Neuronal stem cell (in vitro differentiated cells): ENCODE results near the gene LINC01488.

ENCODE experiments used
- DNase-seq: peaks from one replicate; pipeline ENCODE4 v3.0.0-alpha.2; 2013; ENCODE audit warnings: low spot score
- H2AFZ ChIP-seq: one replicate; pipeline ENCODE4 v1.6.1; 2013; ENCODE audit warnings: mild to moderate bottlenecking, low read length, inconsistent platforms
- H2AK5ac ChIP-seq: 2 replicates; pipeline ENCODE4 v1.6.1; 2013; ENCODE audit warnings: low read depth, mild to moderate bottlenecking, inconsistent platforms, low read length, moderate library complexity, mixed read lengths
- H2BK120ac ChIP-seq: 2 replicates; pipeline ENCODE4 v1.6.1; 2013; ENCODE audit warnings: low read depth, mild to moderate bottlenecking, inconsistent platforms, low read length, moderate library complexity, mixed read lengths
- H2BK12ac ChIP-seq: one replicate; pipeline ENCODE4 v1.6.1; 2013; ENCODE audit warnings: low read length, inconsistent platforms
- H2BK15ac ChIP-seq: 2 replicates; pipeline ENCODE4 v1.6.1; 2013; ENCODE audit warnings: mild to moderate bottlenecking, low read length, inconsistent platforms, mixed read lengths
- H2BK5ac ChIP-seq: one replicate; pipeline ENCODE4 v1.6.1; 2013; ENCODE audit warnings: inconsistent platforms, mild to moderate bottlenecking, low read length, moderate library complexity
- H3K14ac ChIP-seq: one replicate; pipeline ENCODE4 v1.6.1; 2013; ENCODE audit warnings: low read length, inconsistent platforms
- H3K18ac ChIP-seq: 2 replicates; pipeline ENCODE4 v1.6.1; 2013; ENCODE audit warnings: low read length, inconsistent platforms
- H3K23ac ChIP-seq: 2 replicates; pipeline ENCODE4 v1.6.1; 2013; ENCODE audit warnings: low read depth, mild to moderate bottlenecking, mixed read lengths, low read length, inconsistent platforms; ENCODE audit not compliant: poor library complexity
- H3K27ac ChIP-seq: replicated peaks from 3 replicates; pipeline ENCODE4 v1.5.1; 2013; ENCODE audit warnings: low read length, inconsistent platforms
- H3K27me3 ChIP-seq, 3 experiments: 2 replicates each; pipeline ENCODE4 v1.6.1; 2013; ENCODE audit warnings: low read length in 3 of 3, mild to moderate bottlenecking in 2 of 3, inconsistent platforms in 1 of 3, low read depth in 1 of 3, mixed read lengths in 1 of 3, moderate library complexity in 1 of 3; ENCODE audit not compliant: control insufficient read depth in 3 of 3, insufficient read depth in 3 of 3
- H3K36me3 ChIP-seq, 2 donors: replicated peaks in 1 of 2; 2 replicates each; pipeline ENCODE4 v1.6.1; 2013; ENCODE audit warnings: low read length in 2 of 2; ENCODE audit not compliant: control insufficient read depth in 2 of 2, insufficient read depth in 2 of 2
- H3K4ac ChIP-seq: 2 replicates; pipeline ENCODE4 v1.6.1; 2013; ENCODE audit warnings: inconsistent platforms, mild to moderate bottlenecking, low read length, moderate library complexity
- H3K4me1 ChIP-seq, 2 donors: 1 replicate in 1 of 2; 2 replicates in 1 of 2; pipeline ENCODE4 v1.6.1; 2013; ENCODE audit warnings: low read length in 2 of 2, low read depth in 1 of 2; ENCODE audit not compliant: control insufficient read depth in 2 of 2, insufficient read depth in 1 of 2
- H3K4me2 ChIP-seq: one replicate; pipeline ENCODE4 v1.6.1; 2013; ENCODE audit warnings: mild to moderate bottlenecking, low read length, inconsistent platforms; ENCODE audit not compliant: insufficient read depth, poor library complexity, severe bottlenecking
- H3K4me3 ChIP-seq, 2 donors: 2 replicates each; pipeline ENCODE4 v1.5.1; 2013; ENCODE audit warnings: low read length in 2 of 2, mild to moderate bottlenecking in 2 of 2, inconsistent platforms in 1 of 2, moderate library complexity in 1 of 2
- H3K79me1 ChIP-seq: one replicate; pipeline ENCODE4 v1.6.1; 2013; ENCODE audit warnings: low read depth, mild to moderate bottlenecking, inconsistent platforms, low read length, moderate library complexity
- H3K9ac ChIP-seq: one replicate; pipeline ENCODE4 v1.6.1; 2013; ENCODE audit warnings: mild to moderate bottlenecking, low read depth, low read length, inconsistent platforms; ENCODE audit not compliant: poor library complexity
- H3K9me3 ChIP-seq, 2 donors: replicated peaks in 1 of 2; 2 replicates each; pipeline versions ENCODE3 to v1.6.1; 2013; ENCODE audit warnings: low read length in 2 of 2, mild to moderate bottlenecking in 2 of 2, inconsistent platforms in 1 of 2, low read depth in 1 of 2, mixed read lengths in 1 of 2, moderate library complexity in 1 of 2; ENCODE audit not compliant: control insufficient read depth in 2 of 2, insufficient read depth in 1 of 2
- H4K8ac ChIP-seq: one replicate; pipeline ENCODE4 v1.6.1; 2013; ENCODE audit warnings: low read depth, mild to moderate bottlenecking, inconsistent platforms, low read length, moderate library complexity
- H4K91ac ChIP-seq: one replicate; pipeline ENCODE4 v1.6.1; 2013; ENCODE audit warnings: low read length, low read depth, mild to moderate bottlenecking, inconsistent platforms; ENCODE audit not compliant: poor library complexity
- WGBS, 2 donors: extraction: QIAGEN DNeasy Blood & Tissue Kit; methylation state at CpG; one replicate each; pipeline ENCODE4 v1.1.7; 2013; ENCODE audit warnings: missing lambda C conversion rate in 2 of 2, mixed read lengths in 1 of 2; ENCODE audit not compliant: insufficient read length in 2 of 2, insufficient replicate concordance in 1 of 2; ENCODE audit errors: extremely low coverage in 2 of 2; 5-methylcytosine and 5-hydroxymethylcytosine counted together

The LINC01488 gene

DNA sequence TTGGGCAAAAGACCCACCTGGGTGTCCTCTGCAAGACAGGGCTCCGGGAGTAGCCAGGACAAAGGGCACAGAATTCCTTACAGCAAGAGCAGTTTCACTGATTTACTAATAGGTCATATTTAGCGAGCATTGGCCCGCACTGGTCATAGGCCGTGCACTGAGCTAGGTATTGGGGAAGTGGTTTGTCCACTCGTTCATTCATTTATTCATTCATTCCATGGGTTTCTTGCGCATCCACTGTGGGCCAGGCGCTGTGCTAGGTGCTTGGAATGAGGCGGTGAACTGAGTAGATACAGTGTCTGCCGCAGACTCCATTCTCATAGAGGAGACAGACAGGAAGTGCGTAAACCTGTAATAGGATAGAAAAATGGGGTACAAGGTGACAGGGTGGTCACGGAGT lies 13.2 kb upstream of the LINC01488 start:
- H3K79me1 ChIP-seq, result no peaks in the 10 kb centered on the region
- DNase-seq, result no peak
- H2AFZ ChIP-seq, result no peak overlapping the region
- H2BK5ac ChIP-seq, result no peak overlapping the region
- H3K4me2 ChIP-seq, result no peak overlapping the region
- H3K4me3 ChIP-seq, result no peak overlapping the region
- H3K27me3 ChIP-seq, result peaks cover 0 to 10% (median 0%) of the 10 kb centered on the region in 3 experiments
- H2BK120ac ChIP-seq, result no peak overlapping the region
- H3K4me1 ChIP-seq, result peaks cover 12 to 19% of the 10 kb centered on the region in 2 donors
- H3K9me3 ChIP-seq, result peaks cover 0 to under 1% of the 10 kb centered on the region in 2 donors
- no peak overlapping the region for H4K91ac ChIP-seq
- no peak overlapping the region for H3K18ac ChIP-seq
- H3K23ac ChIP-seq, result no peak overlapping the region
- H2BK12ac ChIP-seq, result no peak overlapping the region
- no peak overlapping the region for H2BK15ac ChIP-seq
- H4K8ac ChIP-seq, result no peak overlapping the region
- no peak overlapping the region for H3K9ac ChIP-seq
- no peak overlapping the region for H3K27ac ChIP-seq
- H2AK5ac ChIP-seq, result peak overlapping the region; percentile 64
- no peak overlapping the region for H3K14ac ChIP-seq
- no peak overlapping the region for H3K4ac ChIP-seq
- no peaks in the 10 kb centered on the region for H3K36me3 ChIP-seq
- no CpG with 5 or more reads among the region's 11 CpGs for WGBS, 2 donors

DNA sequence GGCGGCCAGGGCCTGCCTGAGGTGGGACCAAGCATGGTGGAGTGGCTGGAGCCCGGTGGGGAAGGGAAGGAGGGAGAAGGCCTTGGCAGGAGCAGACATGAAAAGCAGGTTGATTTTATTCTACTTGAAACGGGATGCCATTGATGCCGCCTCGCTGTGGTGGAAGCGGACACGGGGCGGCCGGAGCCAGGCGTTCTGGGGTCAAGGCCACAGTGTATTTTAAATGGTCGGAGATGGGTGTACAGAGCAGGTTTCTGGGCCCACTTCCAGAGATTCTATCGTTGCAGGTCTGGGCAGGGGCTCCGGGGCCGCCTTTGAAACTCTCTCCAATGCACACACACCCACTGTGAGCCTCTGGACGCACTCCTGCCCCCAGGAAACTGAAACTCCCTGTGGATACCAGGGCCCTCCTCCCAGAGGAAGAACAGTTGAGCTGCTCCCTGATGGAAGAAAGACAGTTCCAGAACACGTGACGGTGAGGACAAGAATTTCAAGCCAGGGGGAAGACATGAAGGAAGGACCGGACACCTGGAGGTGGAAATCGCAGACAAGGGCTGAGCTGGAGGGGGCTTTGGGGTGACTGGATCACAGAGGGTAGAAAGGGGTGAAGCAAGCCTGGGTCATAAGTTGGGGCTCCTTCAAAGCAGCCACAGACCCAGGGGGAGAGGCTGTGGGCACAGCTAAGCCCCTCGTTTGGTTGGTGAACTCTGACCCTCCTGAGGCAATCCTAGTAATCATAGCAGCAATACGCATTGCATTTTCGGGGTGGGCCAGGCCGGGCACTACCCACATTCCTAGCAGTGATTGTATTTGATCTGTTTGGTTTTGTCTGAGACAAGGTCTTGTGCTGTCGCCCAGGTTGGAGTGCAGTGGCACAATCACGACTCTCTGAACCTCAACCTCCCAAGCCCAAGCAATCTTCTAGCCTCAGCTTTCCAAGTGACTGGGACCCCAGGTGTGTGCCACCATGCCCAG lies 12.3 kb upstream of the LINC01488 start:
- no peak overlapping the region for H4K8ac ChIP-seq
- H3K14ac ChIP-seq, result no peak overlapping the region
- no peak overlapping the region for H3K9ac ChIP-seq
- H3K18ac ChIP-seq, result peak overlapping the region; percentile 68
- H3K27me3 ChIP-seq, result peaks cover 0 to 18% (median 0%) of the 10 kb centered on the region in 3 experiments
- peaks cover 0 to 4% of the 10 kb centered on the region in 2 donors for H3K9me3 ChIP-seq
- H2AFZ ChIP-seq, result no peak overlapping the region
- no peak for DNase-seq
- WGBS, 2 donors, result no CpG with 5 or more reads among the region's 25 CpGs
- peak overlapping the region; percentile 82 for H2BK15ac ChIP-seq
- H3K4me1 ChIP-seq, result peaks cover 8 to 12% of the 10 kb centered on the region in 2 donors
- H2BK120ac ChIP-seq, result peak overlapping the region; percentile 61
- no peaks in the 10 kb centered on the region for H3K36me3 ChIP-seq
- H3K4me2 ChIP-seq, result no peak overlapping the region
- peak overlapping the region; percentile 43 for H2BK5ac ChIP-seq
- H3K23ac ChIP-seq, result peak overlapping the region; percentile 3
- H3K4ac ChIP-seq, result no peak overlapping the region
- H2AK5ac ChIP-seq, result peak overlapping the region; percentile 64
- H4K91ac ChIP-seq, result no peak overlapping the region
- no peaks in the 10 kb centered on the region for H3K79me1 ChIP-seq
- no peak overlapping the region for H3K27ac ChIP-seq
- peak overlapping the region; percentile 67 for H2BK12ac ChIP-seq
- no peak overlapping the region for H3K4me3 ChIP-seq

DNA sequence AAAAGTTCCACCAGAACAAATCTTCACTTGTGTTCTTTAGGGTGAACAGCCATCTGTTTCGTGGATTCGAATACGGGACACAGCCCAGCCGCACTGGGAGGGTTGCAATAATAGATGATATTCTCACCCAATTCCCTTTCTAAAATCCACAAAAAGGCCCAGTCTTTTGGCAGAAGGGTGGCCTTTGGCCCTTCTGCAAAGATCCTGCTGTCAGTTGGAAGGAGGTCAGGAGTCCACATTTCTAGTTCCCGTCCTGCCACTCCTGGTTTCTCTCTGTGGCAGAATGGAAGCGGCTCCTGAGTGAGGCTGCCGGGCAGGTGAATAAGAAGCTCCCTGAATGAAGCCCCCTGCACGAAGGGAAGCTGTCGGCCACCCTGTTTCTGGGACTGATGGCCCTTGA lies 11.2 kb upstream of the LINC01488 start:
- H4K91ac ChIP-seq, result no peak overlapping the region
- H3K4me2 ChIP-seq, result no peak overlapping the region
- DNase-seq, result no peak
- H2BK12ac ChIP-seq, result no peak overlapping the region
- H3K18ac ChIP-seq, result peak overlapping the region; percentile 78
- no peaks in the 10 kb centered on the region for H3K79me1 ChIP-seq
- no peak overlapping the region for H4K8ac ChIP-seq
- H3K14ac ChIP-seq, result no peak overlapping the region
- peaks cover 0 to 4% of the 10 kb centered on the region in 2 donors for H3K9me3 ChIP-seq
- H3K23ac ChIP-seq, result no peak overlapping the region
- H3K4me3 ChIP-seq, result no peak overlapping the region
- H2BK120ac ChIP-seq, result peak overlapping the region; percentile 4
- H3K4ac ChIP-seq, result no peak overlapping the region
- H3K4me1 ChIP-seq, result peaks cover 8 to 12% of the 10 kb centered on the region in 2 donors
- H2BK5ac ChIP-seq, result no peak overlapping the region
- no peak overlapping the region for H2AK5ac ChIP-seq
- peaks cover 0 to 18% (median 0%) of the 10 kb centered on the region in 3 experiments for H3K27me3 ChIP-seq
- H3K27ac ChIP-seq, result no peak overlapping the region
- no peaks in the 10 kb centered on the region for H3K36me3 ChIP-seq
- WGBS, 2 donors, result no CpG with 5 or more reads among the region's 9 CpGs
- peak overlapping the region; percentile 13 for H2BK15ac ChIP-seq
- no peak overlapping the region for H3K9ac ChIP-seq
- H2AFZ ChIP-seq, result no peak overlapping the region
